Lung (tissue), 12 donors: ENCODE data around the gene MACROH2A1. TPM values are rescaled to one million over a fixed set of nuclear protein-coding genes. Genes with fewer than 3 reads are reported as not detected.

Experiments used
- ATAC-seq: fragments of 200-7000 bp; cut with Tn5 transposase; one replicate; pipeline ENCODE4 v1.9.1; 2020; ENCODE audit warnings: moderate number of reproducible peaks; ENCODE audit not compliant: insufficient read depth, low FRiP score
- DNase-seq, 3 donors: peaks; one replicate each; pipeline ENCODE4 v3.0.0-alpha.2; 2013 to 2017
- H3K27ac ChIP-seq, 2 donors: one replicate each; pipeline ENCODE4 v1.5.1; 2013; ENCODE audit warnings: mild to moderate bottlenecking in 2 of 2, moderate library complexity in 2 of 2, control low read depth in 1 of 2, inconsistent platforms in 1 of 2, low read depth in 1 of 2, low read length in 1 of 2
- H3K27me3 ChIP-seq, 3 donors: one replicate each; pipeline ENCODE4 v1.5.1; 2013; ENCODE audit warnings: low read length in 2 of 3; ENCODE audit not compliant: control insufficient read depth in 3 of 3, insufficient read depth in 3 of 3
- H3K36me3 ChIP-seq, 4 donors: one replicate each; pipeline ENCODE4 v1.5.1; 2013; ENCODE audit warnings: low read length in 4 of 4, mild to moderate bottlenecking in 1 of 4, moderate library complexity in 1 of 4; ENCODE audit not compliant: control insufficient read depth in 4 of 4, insufficient read depth in 4 of 4
- H3K4me1 ChIP-seq, 5 donors: one replicate each; pipeline ENCODE4 v1.5.1; 2013; ENCODE audit warnings: low read length in 5 of 5, mild to moderate bottlenecking in 2 of 5, moderate library complexity in 1 of 5; ENCODE audit not compliant: control insufficient read depth in 5 of 5, insufficient read depth in 5 of 5
- H3K4me3 ChIP-seq: one replicate; pipeline ENCODE4 v1.5.1; 2013; ENCODE audit warnings: mild to moderate bottlenecking, control low read depth, moderate library complexity
- H3K9ac ChIP-seq, 2 donors: one replicate each; pipeline ENCODE4 v1.5.1; 2013; ENCODE audit warnings: low read length in 2 of 2, control low read depth in 1 of 2; ENCODE audit not compliant: insufficient read depth in 1 of 2
- H3K9me3 ChIP-seq, 4 donors: one replicate each; pipeline ENCODE4 v1.5.1; 2013; ENCODE audit warnings: low read length in 3 of 4, mild to moderate bottlenecking in 1 of 4, moderate library complexity in 1 of 4; ENCODE audit not compliant: control insufficient read depth in 4 of 4, insufficient read depth in 3 of 4
- CTCF ChIP-seq: IDR thresholded peaks from 2 replicates; pipeline ENCODE4 v1.5.1; 2012; ENCODE audit warnings: mild to moderate bottlenecking; ENCODE audit errors: control extremely low read depth, extremely low read depth
- WGBS, 2 donors: extraction: QIAGEN DNeasy Blood & Tissue Kit; methylation state at CpG; one replicate each; pipeline ENCODE4 v1.1.7; 2013; 5-methylcytosine and 5-hydroxymethylcytosine counted together
- polyA plus RNA-seq, 2 donors: library from polyadenylated mRNA; stranded (reverse); fragments of 200-250 nt; gene quantifications; one replicate each; pipeline ENCODE4 v1.2.1, GENCODE V29; 2013
- total RNA-seq, 2 donors: library from RNA; depleted of rRNA in 1 of 2; stranded (reverse); fragments of >200 nt in 1 of 2; gene quantifications; one replicate each; pipeline ENCODE4 v1.2.1, GENCODE V29; 2014 to 2021
- donor health status: control.
- donor health status: control.
- donor health status: Bipolar disorder and iron deficiency.
- donor health status: healthy.
- donor health status: DM: yes; HTN: yes; CAD: no.

The MACROH2A1 gene
- total and polyA plus RNA-seq, 4 donors, result 149 to 334 (median 248) TPM

GRCh38 chr5:135308245-135308644 is 90.8 kb downstream of the MACROH2A1 start:
- TF ChIP-seq CTCF, result no peak
- 83 to 85% methylated on average over 7 of the region's 7 CpGs for WGBS, 2 donors
- Histone ChIP-seq H3K27me3 (peaks cover 0 to 2% (median 0%) of the 10 kb centered on the region in 3 donors), H3K27ac (no peak overlapping the region), H3K9me3 (peaks cover 0 to 2% (median 0%) of the 10 kb centered on the region in 4 donors), H3K4me1 (peaks cover 0 to 5% (median 0%) of the 10 kb centered on the region in 5 donors), H3K36me3 (no peaks in the 10 kb centered on the region), H3K4me3 (no peak overlapping the region), H3K9ac (no peak overlapping the region)
- ATAC-seq (no peak), DNase-seq (no peak)

DNA sequence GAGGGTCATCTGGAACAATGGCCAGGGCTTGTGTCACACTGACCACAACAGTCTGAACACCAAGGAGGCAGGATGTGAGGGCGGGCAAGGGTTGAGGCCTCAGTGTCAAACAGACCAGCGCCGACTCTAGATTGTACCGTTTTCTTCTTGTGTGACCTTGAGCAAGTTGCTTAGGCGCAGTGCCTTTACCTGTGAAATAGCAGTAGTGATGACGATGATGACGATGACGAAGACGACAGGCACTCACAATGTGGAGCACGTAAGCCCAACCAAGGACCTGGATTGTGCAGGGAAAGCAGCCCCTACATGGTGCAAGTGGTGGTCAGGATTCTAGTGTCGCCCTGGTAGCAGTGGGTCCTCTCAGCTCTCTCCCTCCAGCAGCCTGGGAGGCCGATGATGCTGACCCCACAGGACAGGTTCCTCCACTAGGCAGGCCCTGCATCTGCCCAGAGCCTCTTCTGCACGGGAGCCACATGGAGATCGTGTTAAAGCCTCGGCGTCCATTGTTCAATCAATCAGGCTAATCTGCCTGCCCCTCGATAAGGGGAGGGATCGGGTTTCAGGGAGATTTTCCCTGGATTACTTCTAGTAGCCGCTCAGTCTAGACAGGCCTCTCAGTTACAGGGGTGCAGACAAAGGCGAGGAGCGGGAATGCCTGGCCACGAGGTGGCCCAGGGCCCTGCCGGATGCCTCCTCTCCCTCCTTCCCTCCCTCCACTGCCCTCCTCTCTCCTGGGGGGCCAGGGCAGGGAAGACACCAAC is 91.7 kb downstream of the MACROH2A1 start:
- peak in 1 of 3 donors; percentile 15 for DNase-seq
- Histone ChIP-seq H3K4me3 (no peak overlapping the region), H3K4me1 (peaks cover 0 to 5% (median 0%) of the 10 kb centered on the region in 5 donors), H3K9ac (peak overlapping the region in 1 of 2 donors; percentile 16), H3K36me3 (no peaks in the 10 kb centered on the region), H3K27ac (no peak overlapping the region), H3K27me3 (peaks cover 0 to 2% (median 0%) of the 10 kb centered on the region in 3 donors), H3K9me3 (peaks cover 0 to 2% (median 0%) of the 10 kb centered on the region in 4 donors)
- no peak for ATAC-seq
- 76 to 79% methylated on average over 23 of the region's 23 CpGs for WGBS, 2 donors
- no peak for TF ChIP-seq CTCF

DNA sequence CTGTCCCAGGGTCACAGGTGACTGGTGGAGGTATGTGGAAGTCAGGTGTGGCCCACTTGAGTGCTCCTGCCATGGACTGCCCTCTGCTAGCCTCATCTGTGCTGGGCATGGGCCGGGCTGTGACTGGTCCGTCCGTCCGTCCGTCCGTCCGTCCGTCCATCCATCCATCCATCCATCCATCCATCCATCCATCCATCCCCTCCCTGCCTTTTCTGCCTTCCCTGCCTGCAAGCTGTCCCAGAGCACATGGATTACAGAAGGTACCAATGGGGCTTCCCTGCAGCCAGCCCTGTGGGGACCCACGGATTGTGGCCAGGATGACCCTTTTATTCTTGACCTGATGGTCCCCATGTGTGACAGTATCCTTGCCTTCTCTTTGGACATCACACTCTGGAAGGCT is 92.5 kb downstream of the MACROH2A1 start:
- Histone ChIP-seq H3K9me3 (peaks cover 0 to 2% (median 0%) of the 10 kb centered on the region in 4 donors), H3K4me1 (peaks cover 0 to 5% (median 0%) of the 10 kb centered on the region in 5 donors), H3K36me3 (no peaks in the 10 kb centered on the region), H3K9ac (no peak overlapping the region), H3K27me3 (no peaks in the 10 kb centered on the region), H3K4me3 (no peak overlapping the region), H3K27ac (no peak overlapping the region)
- no peak for DNase-seq
- WGBS, 2 donors, result 95 to 96% methylated on average over 9 of the region's 9 CpGs
- no peak for TF ChIP-seq CTCF
- no peak for ATAC-seq
